Keratinocyte (primary cell): ENCODE data around the gene TSPAN8.

ENCODE experiments used
- EZH2 ChIP-seq: IDR thresholded peaks from one replicate; pipeline ENCODE4 v1.6.1; 2012; ENCODE audit warnings: inconsistent platforms, mild to moderate bottlenecking, low read length, moderate library complexity
- TF ChIP-seq, protein P1 (sequence below), 3 experiments: IDR thresholded peaks in 1 of 3; conservative IDR thresholded peaks in 1 of 3; optimal IDR thresholded peaks in 1 of 3; 2 replicates in 2 of 3; 3 replicates in 1 of 3; pipeline versions ENCODE3 to v1.5.1; 2011; ENCODE audit warnings: low read length in 3 of 3, mild to moderate bottlenecking in 3 of 3, moderate library complexity in 2 of 3, control low read depth in 1 of 3, inconsistent platforms in 1 of 3; ENCODE audit not compliant: insufficient read depth in 2 of 3; ENCODE audit errors: extremely low read depth in 1 of 3

DNA sequence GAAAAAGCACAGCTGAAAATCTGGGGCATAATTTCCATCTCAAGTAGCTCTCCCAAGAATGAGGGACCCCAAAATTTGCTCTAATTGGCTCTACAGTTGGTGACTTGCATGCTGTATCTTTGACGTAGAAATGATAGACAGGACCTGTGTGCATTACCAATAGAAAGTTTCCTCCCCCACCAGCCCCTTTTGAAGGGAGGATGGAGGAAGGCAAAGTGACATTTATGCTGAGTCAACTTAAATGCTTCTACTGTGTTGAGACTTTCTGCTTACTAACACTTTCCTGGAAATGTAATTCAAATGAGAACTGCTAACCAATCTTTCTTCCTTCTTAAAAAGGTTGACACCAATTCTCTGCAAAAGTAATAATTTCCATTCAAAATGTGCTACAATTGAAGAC lies 31.9 kb downstream of the TSPAN8 start:
- TF ChIP-seq, protein P1, sequence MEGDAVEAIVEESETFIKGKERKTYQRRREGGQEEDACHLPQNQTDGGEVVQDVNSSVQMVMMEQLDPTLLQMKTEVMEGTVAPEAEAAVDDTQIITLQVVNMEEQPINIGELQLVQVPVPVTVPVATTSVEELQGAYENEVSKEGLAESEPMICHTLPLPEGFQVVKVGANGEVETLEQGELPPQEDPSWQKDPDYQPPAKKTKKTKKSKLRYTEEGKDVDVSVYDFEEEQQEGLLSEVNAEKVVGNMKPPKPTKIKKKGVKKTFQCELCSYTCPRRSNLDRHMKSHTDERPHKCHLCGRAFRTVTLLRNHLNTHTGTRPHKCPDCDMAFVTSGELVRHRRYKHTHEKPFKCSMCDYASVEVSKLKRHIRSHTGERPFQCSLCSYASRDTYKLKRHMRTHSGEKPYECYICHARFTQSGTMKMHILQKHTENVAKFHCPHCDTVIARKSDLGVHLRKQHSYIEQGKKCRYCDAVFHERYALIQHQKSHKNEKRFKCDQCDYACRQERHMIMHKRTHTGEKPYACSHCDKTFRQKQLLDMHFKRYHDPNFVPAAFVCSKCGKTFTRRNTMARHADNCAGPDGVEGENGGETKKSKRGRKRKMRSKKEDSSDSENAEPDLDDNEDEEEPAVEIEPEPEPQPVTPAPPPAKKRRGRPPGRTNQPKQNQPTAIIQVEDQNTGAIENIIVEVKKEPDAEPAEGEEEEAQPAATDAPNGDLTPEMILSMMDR (optimal IDR thresholded peaks at IDR 0.05 in 1 of 3, IDR thresholded peaks at IDR 0.05 in 1 of 3, conservative IDR thresholded peaks at IDR 0.05 in 1 of 3; ENCODE audit: extremely low read depth in 1 of 3, insufficient read depth in 2 of 3, low read length in 3 of 3), result no peak
- no peak for TF ChIP-seq EZH2
